GM12865 (cell line): ENCODE measurements around the gene CHP2.

Source experiments
- DNase-seq: peaks from one replicate; pipeline ENCODE4 v3.0.0; 2010; ENCODE audit warnings: low read depth
- H3K4me3 ChIP-seq: 2 replicates; pipeline ENCODE4 v1.5.1; 2011; ENCODE audit warnings: mild to moderate bottlenecking, low read depth, low read length, control low read depth
- CTCF ChIP-seq: IDR thresholded peaks from 2 replicates; pipeline ENCODE4 v1.5.1; 2011; ENCODE audit warnings: low read length, control low read depth, low read depth, inconsistent platforms; ENCODE audit not compliant: insufficient read depth; ENCODE audit errors: missing control alignments

The CHP2 gene

GRCh38 chr16:23785842-23786241, 31.0 kb downstream of the CHP2 start:
- no peak for DNase-seq
- TF ChIP-seq CTCF = no peak
- H3K4me3 ChIP-seq = no peak overlapping the region

GRCh38 chr16:23786964-23787561, 32.2 kb downstream of the CHP2 start:
- no peak for TF ChIP-seq CTCF
- H3K4me3 ChIP-seq = no peak overlapping the region
- no peak for DNase-seq

GRCh38 chr16:23788685-23789084, 33.9 kb downstream of the CHP2 start:
- DNase-seq = no peak
- no peak for TF ChIP-seq CTCF
- H3K4me3 ChIP-seq = no peak overlapping the region

GRCh38 chr16:23795378-23795777, 40.6 kb downstream of the CHP2 start:
- H3K4me3 ChIP-seq = no peak overlapping the region
- TF ChIP-seq CTCF = no peak
- no peak for DNase-seq

GRCh38 chr16:23796941-23797340, 42.1 kb downstream of the CHP2 start:
- no peak for DNase-seq
- no peak overlapping the region for H3K4me3 ChIP-seq
- TF ChIP-seq CTCF = no peak

- no peak overlapping the region for H3K4me3 ChIP-seq
- peak; percentile 83 for DNase-seq
- peak; percentile 84 for TF ChIP-seq CTCF
These were observed 46.6 kb downstream of the CHP2 start for GRCh38 chr16:23801378-23801777.

GRCh38 chr16:23802776-23803175, 48.0 kb downstream of the CHP2 start:
- no peak for TF ChIP-seq CTCF
- no peak for DNase-seq
- H3K4me3 ChIP-seq = no peak overlapping the region
